Stimulated activated CD4-positive, alpha-beta T cell treated with anti-CD3 and anti-CD28 coated beads, Interleukin-1b, Interleukin-23, amount 100 ng/mL, for 48 hours (primary cell): ENCODE results near the gene CERS1.

Experiments used
- DNase-seq: peaks from one replicate; pipeline ENCODE4 v3.0.0-alpha.2; 2020

Gene CERS1

GRCh38 chr19:18870531-18871172 lies 25.3 kb downstream of the CERS1 start:
- DNase-seq, result no peak

DNA sequence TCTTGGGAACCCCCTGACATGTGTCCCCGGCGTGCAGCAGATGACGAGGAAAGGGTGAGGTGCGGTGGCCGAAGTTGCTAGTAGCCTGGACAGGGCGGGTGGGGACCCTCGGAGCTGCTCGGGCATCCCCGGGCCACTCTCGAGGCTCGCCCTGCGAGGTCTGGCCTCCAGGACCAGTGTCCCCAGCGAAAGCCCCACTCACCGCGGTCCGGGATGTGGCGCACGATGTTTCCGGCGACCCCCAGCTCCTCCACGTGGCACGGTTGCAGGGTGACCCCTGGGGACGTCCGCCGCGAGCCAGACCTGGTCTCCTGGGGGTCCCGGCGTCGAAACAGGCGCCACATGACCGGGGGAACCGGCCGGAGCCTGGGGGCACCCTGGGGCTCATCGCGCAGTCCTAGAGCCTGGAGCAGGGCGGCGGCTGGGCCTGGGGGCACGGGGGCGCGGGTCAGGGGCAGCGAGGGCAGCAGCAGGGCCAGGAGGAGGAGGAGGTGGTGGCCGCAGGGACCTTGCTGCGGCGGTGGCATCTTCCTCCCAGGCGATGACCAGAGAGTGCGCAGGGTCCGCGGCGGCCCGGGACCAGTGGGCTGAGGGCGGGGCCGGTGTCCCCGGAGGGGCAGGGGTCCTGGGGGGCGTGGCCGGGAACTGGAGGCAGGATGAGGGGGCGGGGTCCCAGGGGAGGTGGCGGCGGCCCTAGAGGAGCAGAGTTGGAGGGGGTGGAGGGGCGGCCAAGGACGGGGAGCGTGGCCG lies 26.0 kb downstream of the CERS1 start:
- no peak for DNase-seq

GRCh38 chr19:18869023-18869618 lies 26.8 kb downstream of the CERS1 start:
- no peak for DNase-seq

- DNase-seq, result no peak
Observed at GRCh38 chr19:18868380-18869022, 27.5 kb downstream of the CERS1 start.

- no peak for DNase-seq
Observed at GRCh38 chr19:18867751-18868150, 28.2 kb downstream of the CERS1 start.

GRCh38 chr19:18867199-18867598 lies 28.8 kb downstream of the CERS1 start:
- no peak for DNase-seq

DNA sequence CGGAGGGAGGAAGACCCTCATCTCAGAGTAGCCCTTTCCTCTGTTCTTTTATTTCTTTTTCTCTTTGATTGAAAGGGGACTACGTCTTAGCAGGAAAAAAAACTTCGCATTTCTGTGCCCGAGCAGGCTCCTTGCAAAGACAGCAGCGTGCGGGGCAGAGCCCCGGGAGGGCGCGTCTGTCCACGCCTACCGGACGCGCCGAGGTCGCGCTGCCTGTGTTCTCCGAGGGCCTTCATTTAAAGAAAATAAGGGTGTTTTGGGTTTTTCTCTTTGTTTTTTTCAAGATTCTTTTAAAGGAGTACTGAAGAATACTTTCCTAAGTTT lies 29.2 kb downstream of the CERS1 start:
- no peak for DNase-seq

GRCh38 chr19:18865973-18866799 lies 29.8 kb downstream of the CERS1 start:
- DNase-seq, result peak; percentile 41

DNA sequence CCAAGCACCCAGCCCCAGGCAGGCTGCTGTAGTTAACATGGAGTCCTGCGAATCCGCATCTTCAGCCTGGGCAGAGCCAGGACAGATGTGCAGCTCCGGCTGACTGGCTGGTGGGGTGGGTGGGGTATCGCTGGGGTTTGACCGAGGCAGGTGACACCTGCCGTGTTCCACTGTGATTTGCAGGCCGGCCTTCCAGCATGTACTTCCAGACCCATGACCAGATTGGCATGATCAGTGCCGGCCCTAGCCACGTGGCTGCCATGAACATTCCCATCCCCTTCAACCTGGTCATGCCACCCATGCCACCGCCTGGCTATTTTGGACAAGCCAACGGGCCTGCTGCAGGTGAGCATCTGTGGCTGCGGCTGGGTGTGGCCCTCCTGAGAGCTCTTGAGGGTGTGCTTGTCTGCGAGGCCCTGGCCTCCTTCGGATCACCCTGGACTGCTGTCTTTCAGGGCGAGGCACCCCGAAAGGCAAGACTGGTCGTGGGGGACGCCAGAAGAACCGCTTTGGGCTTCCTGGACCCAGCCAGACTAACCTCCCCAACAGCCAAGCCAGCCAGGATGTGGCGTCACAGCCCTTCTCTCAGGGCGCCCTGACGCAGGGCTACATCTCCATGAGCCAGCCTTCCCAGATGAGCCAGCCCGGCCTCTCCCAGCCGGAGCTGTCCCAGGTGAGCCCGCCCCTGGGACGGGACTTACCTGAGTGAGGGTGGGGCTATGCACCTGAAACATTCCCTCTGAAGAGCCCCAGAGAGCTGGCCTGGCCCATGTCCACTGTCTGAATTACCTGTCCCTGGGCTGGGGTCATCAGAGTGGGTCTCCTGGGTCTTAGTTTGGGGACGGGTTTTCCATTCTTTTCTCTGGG lies 30.6 kb downstream of the CERS1 start:
- no peak for DNase-seq

DNA sequence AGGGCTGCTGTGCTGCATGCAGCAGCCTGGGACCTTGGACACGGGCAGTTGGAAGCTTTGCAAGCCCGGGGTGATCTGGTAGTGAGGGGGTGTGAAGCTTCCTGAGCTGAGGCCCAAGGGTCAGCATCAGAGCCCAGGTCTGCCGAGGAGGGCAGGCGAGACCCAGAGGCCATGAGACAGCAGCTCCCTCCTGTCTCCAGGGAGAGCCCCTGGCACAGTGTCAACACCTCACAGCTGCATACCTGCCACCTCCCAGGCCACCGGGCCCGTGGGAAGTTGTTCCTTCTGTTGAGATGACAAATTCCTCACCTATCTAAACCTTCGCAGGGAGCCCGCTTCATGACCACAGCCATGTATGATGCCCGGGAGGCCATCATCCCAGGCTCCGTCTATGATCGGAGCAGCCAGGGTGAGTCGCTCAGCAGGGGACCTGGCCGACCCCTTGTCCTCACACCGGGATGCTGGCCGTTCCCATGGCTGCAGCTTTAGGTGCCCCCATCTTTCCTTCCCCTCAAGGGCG lies 32.1 kb downstream of the CERS1 start:
- no peak for DNase-seq

DNA sequence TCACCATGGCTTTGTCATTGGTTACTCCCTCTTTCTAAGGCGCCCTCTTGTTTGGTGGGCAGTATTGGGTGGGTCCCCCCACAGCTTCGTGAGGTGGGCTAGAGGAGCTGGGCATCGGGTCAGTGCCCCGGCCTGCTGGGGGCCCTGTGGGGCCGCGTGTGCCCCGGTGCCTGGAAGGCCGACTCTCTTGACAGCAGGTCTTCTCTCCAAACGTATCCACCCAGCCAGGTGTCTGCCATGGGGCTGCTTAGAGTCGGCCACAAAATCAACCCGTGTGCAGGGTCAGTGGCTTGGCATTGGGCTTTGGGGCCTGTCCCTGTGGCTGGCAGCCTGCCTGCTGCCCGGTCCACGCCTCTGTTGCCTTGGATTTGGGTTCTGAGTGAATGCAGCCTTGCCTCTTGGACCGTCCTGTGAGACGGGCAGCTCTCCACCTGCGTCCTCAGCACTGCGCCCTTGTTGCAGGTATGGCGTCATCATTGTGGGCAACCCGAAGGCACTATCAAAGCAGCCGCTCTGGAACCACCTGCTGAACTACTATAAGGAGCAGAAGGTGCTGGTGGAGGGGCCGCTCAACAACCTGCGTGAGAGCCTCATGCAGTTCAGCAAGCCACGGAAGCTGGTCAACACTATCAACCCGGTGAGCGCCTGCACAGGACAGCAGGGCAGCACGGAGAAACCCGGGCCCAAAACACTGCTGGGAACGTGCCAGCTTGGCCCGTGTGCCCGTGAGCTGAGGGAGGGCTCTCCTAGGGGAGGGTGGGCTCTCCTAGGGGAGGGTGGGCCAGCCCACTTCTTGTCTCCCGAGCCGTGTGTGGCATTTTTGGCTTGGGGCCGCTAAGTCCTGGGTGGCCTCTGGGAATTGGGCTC lies 32.7 kb downstream of the CERS1 start:
- no peak for DNase-seq

DNA sequence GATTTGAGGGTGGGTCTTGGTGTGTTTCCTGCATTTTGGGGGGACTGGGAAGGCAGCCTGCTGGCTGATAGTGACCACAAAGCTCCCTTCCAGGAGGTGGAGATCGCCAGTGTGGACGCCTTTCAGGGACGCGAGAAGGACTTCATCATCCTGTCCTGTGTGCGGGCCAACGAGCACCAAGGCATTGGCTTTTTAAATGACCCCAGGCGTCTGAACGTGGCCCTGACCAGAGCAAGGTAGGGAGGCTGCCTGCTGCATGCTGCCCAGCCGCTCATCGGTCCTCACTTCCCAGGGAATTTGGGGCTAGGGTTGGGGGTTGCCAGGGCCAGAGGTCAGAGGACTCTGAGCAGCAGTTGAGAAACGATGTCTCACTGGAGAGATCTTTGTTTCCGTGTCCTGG lies 34.0 kb downstream of the CERS1 start:
- no peak for DNase-seq

- DNase-seq, result no peak
Observed at GRCh38 chr19:18861235-18861634, 34.7 kb downstream of the CERS1 start.

DNA sequence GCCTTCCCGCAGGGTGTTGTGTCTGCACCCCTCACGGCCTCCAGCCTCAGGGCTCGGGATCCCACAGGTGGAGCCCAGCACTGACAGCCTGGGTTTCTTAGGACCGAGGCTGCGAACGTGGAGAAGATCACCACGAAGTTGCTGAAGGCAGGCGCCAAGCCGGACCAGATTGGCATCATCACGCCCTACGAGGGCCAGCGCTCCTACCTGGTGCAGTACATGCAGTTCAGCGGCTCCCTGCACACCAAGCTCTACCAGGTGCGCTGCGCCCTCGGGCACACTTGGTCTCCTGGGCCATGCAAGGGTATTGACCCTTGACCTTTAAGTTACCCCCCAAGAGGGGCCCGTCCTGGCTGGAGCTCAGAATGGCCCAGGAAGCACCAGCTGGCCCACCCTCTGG lies 35.2 kb downstream of the CERS1 start:
- DNase-seq, result no peak

- DNase-seq, result no peak
Observed at GRCh38 chr19:18860302-18860700, 35.7 kb downstream of the CERS1 start.

GRCh38 chr19:18859676-18860301 lies 36.2 kb downstream of the CERS1 start:
- DNase-seq, result no peak

GRCh38 chr19:18858906-18859646 lies 36.9 kb downstream of the CERS1 start:
- no peak for DNase-seq

DNA sequence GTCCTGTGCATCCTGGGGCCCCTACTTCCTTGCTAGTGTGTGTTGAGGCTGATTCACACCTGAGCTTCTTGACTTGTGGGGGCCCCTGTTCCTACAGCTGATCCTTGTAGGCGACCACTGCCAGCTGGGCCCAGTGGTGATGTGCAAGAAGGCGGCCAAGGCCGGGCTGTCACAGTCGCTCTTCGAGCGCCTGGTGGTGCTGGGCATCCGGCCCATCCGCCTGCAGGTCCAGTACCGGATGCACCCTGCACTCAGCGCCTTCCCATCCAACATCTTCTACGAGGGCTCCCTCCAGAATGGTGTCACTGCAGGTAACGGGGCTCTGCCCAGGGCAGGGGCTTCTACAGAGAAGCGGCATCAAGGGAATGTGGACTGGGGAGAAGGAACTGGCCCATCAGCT lies 38.7 kb downstream of the CERS1 start:
- no peak for DNase-seq

DNA sequence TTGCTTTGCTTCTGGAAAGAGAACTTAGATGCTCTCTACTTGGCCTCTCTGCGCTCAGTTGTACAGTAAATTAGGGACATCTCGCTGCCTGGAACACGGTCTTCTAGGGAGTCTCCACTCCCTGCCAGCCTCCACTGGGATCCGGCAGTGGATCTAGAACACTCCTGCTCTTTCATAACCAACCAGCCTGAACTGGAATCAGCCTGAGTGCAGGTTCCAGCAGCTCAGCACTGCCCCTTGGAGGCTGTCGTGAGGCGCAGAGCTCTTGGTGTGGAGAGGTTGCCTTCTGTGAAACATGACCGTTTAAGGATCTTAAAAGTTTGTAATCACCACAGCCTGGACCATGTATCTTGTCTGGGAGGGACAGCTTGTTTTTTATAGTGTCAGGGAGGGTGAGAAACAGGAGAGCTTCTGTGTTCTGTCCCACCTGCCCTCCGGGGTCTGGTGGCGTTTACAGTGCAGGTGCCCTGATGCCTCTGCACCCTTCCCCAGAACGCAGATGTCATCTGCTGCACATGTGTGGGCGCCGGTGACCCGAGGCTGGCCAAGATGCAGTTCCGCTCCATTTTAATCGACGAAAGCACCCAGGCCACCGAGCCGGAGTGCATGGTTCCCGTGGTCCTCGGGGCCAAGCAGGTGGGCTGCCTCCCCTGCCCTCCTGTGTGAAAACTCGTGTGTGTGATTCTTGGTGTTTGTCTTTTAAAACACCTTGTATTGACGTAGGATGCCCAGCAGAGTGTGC lies 39.4 kb downstream of the CERS1 start:
- no peak for DNase-seq
